GM18907 (cell line): ENCODE results near the gene CXCR1.
"Not testable (repeated sequence)": the region's sequence is repeated elsewhere in the genome, so short reads cannot be mapped to it uniquely, and the experiment has no call there.

ENCODE experiments used
- ATAC-seq: cut with Tn5 transposase; IDR thresholded peaks from one replicate; pipeline ENCODE4 v1.9.1; 2021; ENCODE audit warnings: mild to moderate bottlenecking, moderate library complexity; ENCODE audit not compliant: unreplicated experiment

Gene CXCR1

DNA sequence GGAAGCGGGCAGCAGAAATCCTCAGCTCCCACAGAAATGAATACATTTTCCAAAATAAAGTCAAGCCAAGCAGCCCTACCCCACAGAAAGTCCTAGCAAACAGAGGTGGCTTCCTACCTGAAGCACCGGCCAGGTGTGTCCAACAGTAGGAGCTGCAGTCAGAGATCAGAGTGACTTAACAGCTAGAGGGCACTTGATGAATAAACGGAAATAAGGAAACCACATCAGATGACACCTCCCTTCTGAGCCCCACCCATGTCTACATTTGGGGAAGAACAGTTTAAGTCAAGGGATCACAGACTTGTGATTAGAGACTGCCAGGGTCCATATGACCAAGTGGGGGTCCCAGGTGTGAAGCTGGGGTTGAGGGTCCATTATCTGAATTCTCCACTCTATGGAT is at the start of gene CXCR1:
TSS of gene CXCR1 (minus strand) at position 172 of the 400 bp plus-strand sequence. CDS start 1,751 bp downstream, outside the sequence.
- no peak for ATAC-seq

DNA sequence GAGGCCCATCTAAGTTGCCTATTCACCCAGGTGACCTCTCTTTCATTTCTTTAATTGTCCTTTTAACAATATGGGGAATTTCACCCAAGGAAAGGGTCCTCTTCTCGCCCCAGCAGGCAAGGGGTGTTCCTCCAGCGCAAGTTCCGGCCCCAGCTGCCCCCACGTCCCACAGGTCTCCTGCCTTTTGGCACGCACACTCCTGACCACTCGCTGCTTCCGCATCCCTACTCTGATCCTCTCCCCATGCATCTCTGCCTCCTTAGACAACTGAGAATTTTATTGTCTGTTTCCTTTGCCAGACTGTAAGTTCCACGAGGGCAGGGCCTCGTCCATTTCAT is 49.5 kb upstream of the CXCR1 start:
- peak; percentile 3 for ATAC-seq

DNA sequence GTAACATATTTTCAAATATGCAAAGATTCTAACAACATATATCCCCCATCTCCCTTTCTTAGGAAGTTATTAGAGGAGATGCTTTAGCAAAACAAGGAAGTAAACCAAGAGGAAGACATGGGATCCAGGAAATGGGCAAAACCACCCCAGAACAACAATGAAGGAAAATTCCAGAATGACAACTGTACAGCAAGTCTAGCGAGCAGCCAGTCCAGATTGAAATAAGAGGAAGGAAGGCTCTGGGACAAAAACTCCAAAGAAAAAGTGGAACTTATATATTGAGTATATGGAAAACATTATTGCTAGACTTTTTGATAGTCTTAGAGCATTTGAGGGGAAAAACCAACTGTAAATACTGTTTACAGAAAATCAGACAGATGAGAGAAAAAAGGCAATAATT is 47.4 kb upstream of the CXCR1 start:
- ATAC-seq = no peak

DNA sequence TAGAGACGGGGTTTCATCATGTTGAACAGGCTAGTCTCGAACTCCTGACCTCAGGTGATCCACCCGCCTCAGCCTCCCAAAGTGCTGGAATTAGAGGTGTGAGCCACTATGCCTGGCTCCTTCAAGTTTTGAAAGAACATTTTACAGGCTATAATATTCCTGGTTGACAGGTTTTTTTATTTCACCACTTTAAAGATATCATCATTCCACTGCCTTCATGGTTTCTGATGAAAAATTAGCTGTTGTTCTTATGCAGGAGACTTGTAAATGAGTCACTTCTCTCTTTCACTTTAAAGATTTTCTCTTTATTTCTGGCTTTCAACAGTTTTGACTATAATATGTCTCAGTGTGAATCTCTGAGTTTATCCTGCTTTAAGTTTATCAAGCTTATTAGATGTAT is 42.3 kb upstream of the CXCR1 start:
- no peak for ATAC-seq

DNA sequence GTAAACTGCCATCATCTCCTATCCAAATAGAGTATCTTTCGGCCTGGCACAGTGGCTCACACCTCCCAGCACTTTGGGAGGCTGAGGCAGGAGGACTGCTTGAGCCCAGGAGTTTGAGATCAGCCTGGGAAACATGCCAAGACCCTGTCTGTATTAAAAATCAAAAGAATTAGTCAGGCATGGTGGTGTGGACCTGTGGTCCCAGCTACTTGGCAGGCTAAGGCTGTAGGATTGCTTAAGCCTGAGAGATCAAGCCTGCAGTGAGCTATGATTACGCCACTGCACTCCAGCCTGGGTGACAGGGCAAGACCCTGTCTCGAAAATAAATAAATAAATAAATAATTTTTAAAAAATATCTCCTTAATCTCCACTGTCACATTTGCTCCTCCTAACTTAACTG is 35.5 kb upstream of the CXCR1 start:
- ATAC-seq = no peak

DNA sequence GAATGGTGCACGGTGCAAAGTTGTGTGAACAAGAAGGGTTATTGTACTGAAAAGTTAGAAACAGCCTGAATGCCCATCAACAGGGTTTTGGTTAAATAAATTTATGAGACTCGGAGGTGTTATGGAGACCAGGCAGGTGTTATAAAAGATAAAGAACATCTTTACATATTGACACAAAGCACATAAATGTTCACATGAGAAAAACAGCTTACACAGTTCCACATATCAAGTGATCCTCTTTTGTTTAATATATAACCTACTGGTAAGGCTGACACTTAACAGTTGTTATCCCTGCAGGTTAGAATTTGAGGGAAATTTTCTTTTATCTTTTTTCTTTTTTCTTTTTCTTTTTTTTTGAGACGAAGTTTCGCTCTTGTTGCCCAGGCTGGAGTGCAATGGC is 30.2 kb upstream of the CXCR1 start:
- no peak for ATAC-seq

DNA sequence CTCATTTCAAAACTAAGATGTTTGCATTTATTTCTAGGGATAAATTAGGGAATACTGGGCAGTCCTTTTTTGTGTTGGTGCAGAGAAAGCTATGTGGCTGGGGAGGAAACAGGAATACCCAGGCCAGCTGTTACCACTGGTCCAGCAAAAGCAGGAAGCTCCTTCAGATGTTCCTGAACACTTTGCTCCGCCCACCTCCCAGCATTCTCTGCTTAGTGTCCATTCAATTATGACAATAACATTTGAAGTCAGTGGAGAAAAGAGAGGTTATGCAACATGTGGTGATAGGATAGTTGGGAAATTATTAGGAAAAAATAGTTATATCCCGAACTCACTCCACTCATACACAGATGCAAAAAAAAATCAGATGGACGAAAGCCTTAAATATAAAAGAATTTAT is 28.1 kb upstream of the CXCR1 start:
- no peak for ATAC-seq

DNA sequence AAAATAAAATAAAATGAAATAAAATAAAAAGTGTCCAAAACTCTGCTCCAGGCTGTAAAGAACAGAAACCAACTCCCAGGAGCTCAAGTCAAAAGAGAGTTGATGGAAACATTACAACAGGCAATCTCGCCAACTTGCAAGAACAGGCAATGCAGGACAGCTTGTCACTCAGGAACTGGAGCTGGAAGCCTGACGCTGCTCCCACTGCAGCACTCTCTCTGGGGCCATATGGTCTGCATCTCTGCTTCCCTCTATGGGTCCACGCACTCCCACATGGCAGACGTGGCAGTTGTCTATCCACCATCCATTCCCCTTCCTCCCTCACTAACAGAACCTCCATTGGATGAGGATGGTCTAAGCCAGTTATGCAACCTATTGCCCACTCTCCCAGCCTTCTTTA is 26.9 kb upstream of the CXCR1 start:
- no peak for ATAC-seq

- no peak for ATAC-seq
Observed at GRCh38 chr2:218192902-218193430, 26.2 kb upstream of the CXCR1 start.

DNA sequence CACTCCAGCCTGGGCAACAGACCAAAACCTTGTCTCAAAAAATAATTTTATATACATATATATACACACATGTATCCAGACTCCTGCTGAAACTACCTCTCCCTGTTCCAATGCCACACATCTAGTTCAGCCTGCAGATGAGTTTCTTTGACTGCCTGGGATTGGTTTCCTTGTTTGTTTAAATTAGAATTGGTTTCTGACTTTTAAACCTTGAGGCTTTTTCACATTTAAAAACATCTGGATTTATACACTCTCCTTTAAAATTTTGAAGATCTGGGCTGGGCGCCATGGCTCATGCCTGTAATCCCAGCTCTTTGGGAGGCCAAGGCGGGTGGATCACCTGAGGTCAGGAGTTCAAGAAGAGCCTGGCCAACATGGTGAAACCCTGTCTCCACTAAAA is 21.8 kb upstream of the CXCR1 start:
- no peak for ATAC-seq

DNA sequence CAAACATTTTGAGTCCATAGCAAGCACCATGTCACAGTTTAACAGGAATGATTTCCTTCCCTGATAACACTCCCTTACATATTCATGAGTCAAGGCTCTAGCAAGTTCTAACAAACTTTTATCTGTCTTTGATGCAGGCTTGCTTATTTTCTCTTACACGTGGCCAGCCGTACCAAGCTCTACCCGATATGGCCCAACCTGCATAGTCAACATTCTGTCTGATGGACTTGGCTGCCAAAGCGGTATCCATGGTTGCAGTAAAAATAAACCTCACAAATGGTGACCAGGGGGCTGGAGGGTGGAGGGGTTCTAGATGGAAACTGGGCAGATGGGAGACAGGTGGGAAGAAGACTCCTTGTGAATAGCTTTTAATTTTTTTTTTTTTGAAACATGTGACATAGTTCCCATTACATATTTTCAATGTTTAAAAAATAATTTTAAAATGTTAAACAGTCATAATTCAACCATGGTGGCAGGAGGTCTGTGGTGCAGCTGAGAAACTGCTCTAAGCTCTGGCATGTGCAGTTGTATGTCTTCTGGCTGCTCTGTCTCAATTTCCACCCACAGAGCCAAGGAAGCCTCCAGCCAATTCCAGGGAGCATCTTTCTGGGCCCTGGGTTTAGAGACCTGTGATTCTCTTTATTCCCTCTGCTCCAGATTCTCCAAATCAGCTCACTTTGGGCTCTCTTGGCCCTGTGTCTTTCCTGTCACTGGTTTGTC is 20.7 kb upstream of the CXCR1 start:
- ATAC-seq = no peak

DNA sequence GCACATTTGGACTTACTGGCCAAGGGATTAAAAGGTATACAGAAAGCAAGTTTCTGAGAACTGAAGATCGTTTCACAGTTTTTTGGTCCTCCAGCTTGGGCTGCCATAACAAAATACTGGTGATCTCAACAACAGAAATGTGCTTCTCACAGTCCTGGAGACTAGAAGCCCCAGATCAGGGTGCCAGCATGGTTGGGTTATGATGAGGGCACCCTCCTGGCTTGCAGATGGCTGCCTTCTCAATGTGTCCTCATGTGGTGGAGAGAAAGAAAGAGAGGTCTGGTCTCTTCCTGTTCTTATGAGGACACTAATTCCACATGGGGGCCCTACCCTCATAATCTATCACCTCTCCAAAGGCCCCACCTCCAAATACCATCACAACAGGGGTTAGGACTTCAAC is 20.1 kb upstream of the CXCR1 start:
- ATAC-seq = no peak

DNA sequence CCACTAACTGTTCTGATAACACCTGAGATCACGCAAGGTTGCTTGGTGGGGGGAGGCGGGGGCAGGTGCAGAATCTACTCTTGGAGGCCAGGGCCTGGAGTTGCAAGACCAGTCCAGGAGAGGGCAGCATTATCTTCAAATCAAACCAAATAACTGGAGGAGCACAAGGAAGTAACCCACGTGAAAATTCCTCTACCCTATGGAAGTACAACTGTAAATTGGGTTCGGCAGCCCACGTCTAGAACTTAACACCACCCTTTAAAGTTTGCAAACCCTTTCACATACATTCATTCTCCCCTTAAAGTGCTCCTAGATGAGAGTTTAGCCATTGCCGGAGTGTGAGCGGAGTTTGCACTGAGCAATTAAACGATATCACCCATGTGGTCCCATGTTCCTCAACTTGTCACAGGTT is 19.6 kb upstream of the CXCR1 start:
- no peak for ATAC-seq

GRCh38 chr2:218184331-218184730 is 17.6 kb upstream of the CXCR1 start:
- no peak for ATAC-seq

DNA sequence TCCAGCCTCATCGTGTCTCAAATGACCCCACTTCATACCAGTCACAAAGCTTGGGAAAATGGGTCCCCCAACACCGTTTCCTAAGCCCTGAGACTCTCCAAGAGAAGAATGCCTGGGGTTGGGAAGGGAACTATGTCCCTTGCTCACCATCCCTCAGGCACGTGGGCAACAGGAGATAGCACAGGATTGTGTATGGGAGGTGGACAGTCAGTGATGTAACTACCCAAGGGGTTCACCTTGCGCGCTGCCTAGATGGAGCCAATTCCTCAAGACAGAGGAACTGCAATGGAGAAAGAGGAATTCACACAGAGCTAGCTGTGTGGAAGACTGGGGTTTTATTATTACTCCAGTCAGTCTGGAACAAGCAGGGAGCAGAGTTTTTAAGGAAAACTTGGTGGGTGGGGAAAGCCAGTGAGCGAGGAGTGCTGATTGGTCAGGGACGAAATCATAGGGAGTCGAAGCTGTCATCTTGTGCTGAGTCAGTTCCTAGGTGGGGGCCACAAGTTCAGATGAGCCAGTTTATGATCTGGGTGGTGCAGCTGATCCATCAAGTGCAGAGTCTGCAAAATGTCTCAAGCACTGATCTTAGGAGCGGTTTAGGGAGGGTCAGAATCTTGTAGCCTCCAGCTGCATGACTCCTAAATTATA is 13.8 kb upstream of the CXCR1 start:
- no peak for ATAC-seq

GRCh38 chr2:218179782-218180181 is 13.0 kb upstream of the CXCR1 start:
- ATAC-seq = no peak

GRCh38 chr2:218172845-218173244 is 6.1 kb upstream of the CXCR1 start:
- ATAC-seq = no peak

- ATAC-seq = not testable (repeated sequence)
Observed at GRCh38 chr2:218171744-218172143, 5.0 kb upstream of the CXCR1 start.

GRCh38 chr2:218169757-218170546 is 3.2 kb upstream of the CXCR1 start:
- no peak for ATAC-seq

GRCh38 chr2:218168635-218169462 is 2.1 kb upstream of the CXCR1 start:
- no peak for ATAC-seq

DNA sequence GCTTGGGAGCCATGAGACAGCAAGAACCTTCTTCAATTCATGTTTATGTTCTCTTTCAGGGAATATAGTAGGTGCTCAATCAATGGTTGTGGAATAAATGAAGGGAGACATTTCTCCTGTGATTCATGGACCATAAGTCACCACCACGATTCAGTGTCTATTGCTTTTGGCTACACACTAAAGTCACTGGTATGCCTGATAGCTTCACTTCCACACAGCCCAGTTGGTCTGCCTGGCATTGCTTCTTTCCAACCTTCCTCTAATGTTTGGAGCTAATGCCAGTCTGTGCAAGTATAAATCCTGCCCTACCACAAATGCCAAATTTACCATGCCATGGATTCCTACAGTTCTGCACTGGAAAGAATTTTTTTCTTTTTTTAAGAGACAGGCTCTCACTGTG is 1.3 kb upstream of the CXCR1 start:
- no peak for ATAC-seq
